HepG2 (cell line): ENCODE measurements around the gene TBC1D22A. TPM values are rescaled to one million over a fixed set of nuclear protein-coding genes. Genes with fewer than 3 reads are reported as not detected.

ENCODE experiments used
- ARID4A ChIP-seq: sonication (generic); formaldehyde crosslinking; IDR thresholded peaks from 2 replicates; pipeline ENCODE4 v1.5.0; 2020; ENCODE audit warnings: mild to moderate bottlenecking, missing genetic modification reagents, borderline replicate concordance
- ARID5B ChIP-seq: IDR thresholded peaks from 2 replicates; pipeline ENCODE4 v1.4.0; 2020; ENCODE audit warnings: mild to moderate bottlenecking, missing genetic modification reagents
- GABPA ChIP-seq, 2 experiments: IDR thresholded peaks; 2 replicates each; pipeline ENCODE4 v1.6.1; 2011 to 2016; ENCODE audit warnings: low read depth in 2 of 2, low read length in 1 of 2, missing biosample characterization in 1 of 2, missing genetic modification characterization in 1 of 2
- PATZ1 ChIP-seq: sonication (generic); formaldehyde crosslinking; IDR thresholded peaks from 2 replicates; pipeline ENCODE4 v1.4.0; 2020; ENCODE audit warnings: missing genetic modification reagents
- SOX13 ChIP-seq, 3 experiments: fragments of 450-650 bp in 1 of 3; sonication (generic) in 1 of 3; formaldehyde crosslinking in 1 of 3; IDR thresholded peaks in 2 of 3; conservative IDR thresholded peaks in 1 of 3; 2 replicates each; pipeline versions ENCODE4 v1.5.0 to v1.6.1; 2016 to 2020; ENCODE audit warnings: antibody characterized with exemption in 1 of 3, mild to moderate bottlenecking in 1 of 3, missing compliant biosample characterization in 1 of 3, missing genetic modification reagents in 1 of 3, moderate library complexity in 1 of 3
- TP53 ChIP-seq: sonication (generic); formaldehyde crosslinking; conservative IDR thresholded peaks from 2 replicates; pipeline ENCODE4 v1.4.0; 2020; ENCODE audit warnings: missing genetic modification reagents
- UBTF ChIP-seq: sonication (generic); formaldehyde crosslinking; IDR thresholded peaks from 2 replicates; pipeline ENCODE4 v1.4.0; 2020; ENCODE audit warnings: mild to moderate bottlenecking, missing genetic modification reagents
- ZMYM4 ChIP-seq: sonication (generic); formaldehyde crosslinking; IDR thresholded peaks from 2 replicates; pipeline ENCODE4 v1.8.1; 2023; ENCODE audit warnings: mild to moderate bottlenecking, missing genetic modification reagents
- ZNF512B ChIP-seq: sonication (generic); formaldehyde crosslinking; IDR thresholded peaks from 2 replicates; pipeline ENCODE4 v1.5.1; 2020; ENCODE audit warnings: missing genetic modification reagents, mild to moderate bottlenecking, borderline replicate concordance
- polyA plus RNA-seq, 8 experiments: library from polyadenylated mRNA; depleted of rRNA in 3 of 8; stranded (reverse) in 7 of 8; unstranded in 1 of 8; fragments of >200 nt; fragmentation: Illumina TruSeq in 4 of 8; extraction: Trizol in 4 of 8; gene quantifications; 2 replicates each; pipeline versions ENCODE4 v1.2.1 to v1.2.3, GENCODE V29; 2011 to 2016; ENCODE audit warnings: low read depth in 4 of 8, missing spikeins in 1 of 8, mixed read lengths in 1 of 8; ENCODE audit not compliant: insufficient read depth in 1 of 8
- total RNA-seq, 5 experiments: library from RNA; depleted of rRNA; stranded (reverse); fragments of >200 nt; fragmentation: Illumina TruSeq; extraction: Trizol; gene quantifications; 2 replicates each; pipeline ENCODE4 v1.2.3, GENCODE V29; 2016; ENCODE audit warnings: low read depth in 1 of 5

The TBC1D22A gene
- total and polyA plus RNA-seq, 2 of the 13 experiments (the other 11 are each of a cell fraction or from before 2014, with no cell fraction given), result 17.3 to 18.0 TPM

GRCh38 chr22:46869831-46870441 lies 107.5 kb downstream of the TBC1D22A start (continued):
- TF ChIP-seq ARID4A (no peak; the same call in 1 of the 2 replicates), ARID5B (CRISPR knock-in tag) (0 out of 2 replicates have a peak, but pooled peaks have one; percentile 41), ZNF512B (CRISPR knock-in tag) (no peak), GABPA (IDR thresholded peaks at IDR 0.05; ENCODE audit: low read depth, low read length) (no peak), GABPA (CRISPR knock-in tag; IDR thresholded peaks at IDR 0.05; ENCODE audit: low read depth) (no peak), SOX13 (IDR thresholded peaks at IDR 0.05) (no peak), SOX13 (CRISPR knock-in tag; conservative IDR thresholded peaks at IDR 0.05 in 1 of 2, IDR thresholded peaks at IDR 0.05 in 1 of 2) (peak in 1 of 2 experiments; percentile 39; a peak in 1 of 4 replicates), ZMYM4 (CRISPR knock-in tag) (peak; percentile 66; the same call in 1 of the 2 replicates), UBTF (CRISPR knock-in tag) (no peak), PATZ1 (CRISPR knock-in tag) (no peak), TP53 (CRISPR knock-in tag) (no peak)
